Stimulated activated CD8-positive, alpha-beta memory T cell treated with anti-CD3 and anti-CD28 coated beads, Interleukin-12 subunit alpha, Interleukin-12 subunit beta, amount 100 ng/mL, for 4 hours (primary cell): ENCODE results near the gene SLC35B1.

ENCODE experiments used
- DNase-seq: peaks from one replicate; pipeline ENCODE4 v3.0.0-alpha.2; 2020; ENCODE audit warnings: low read depth

Gene SLC35B1, protein sequence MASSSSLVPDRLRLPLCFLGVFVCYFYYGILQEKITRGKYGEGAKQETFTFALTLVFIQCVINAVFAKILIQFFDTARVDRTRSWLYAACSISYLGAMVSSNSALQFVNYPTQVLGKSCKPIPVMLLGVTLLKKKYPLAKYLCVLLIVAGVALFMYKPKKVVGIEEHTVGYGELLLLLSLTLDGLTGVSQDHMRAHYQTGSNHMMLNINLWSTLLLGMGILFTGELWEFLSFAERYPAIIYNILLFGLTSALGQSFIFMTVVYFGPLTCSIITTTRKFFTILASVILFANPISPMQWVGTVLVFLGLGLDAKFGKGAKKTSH

GRCh38 chr17:49707608-49708514 lies at the start of gene SLC35B1:
Gene SLC35B1 (minus strand): TSS chr17:49707964. CDS start chr17:49707833, 131 bp downstream.
- DNase-seq = peak; percentile 96

DNA sequence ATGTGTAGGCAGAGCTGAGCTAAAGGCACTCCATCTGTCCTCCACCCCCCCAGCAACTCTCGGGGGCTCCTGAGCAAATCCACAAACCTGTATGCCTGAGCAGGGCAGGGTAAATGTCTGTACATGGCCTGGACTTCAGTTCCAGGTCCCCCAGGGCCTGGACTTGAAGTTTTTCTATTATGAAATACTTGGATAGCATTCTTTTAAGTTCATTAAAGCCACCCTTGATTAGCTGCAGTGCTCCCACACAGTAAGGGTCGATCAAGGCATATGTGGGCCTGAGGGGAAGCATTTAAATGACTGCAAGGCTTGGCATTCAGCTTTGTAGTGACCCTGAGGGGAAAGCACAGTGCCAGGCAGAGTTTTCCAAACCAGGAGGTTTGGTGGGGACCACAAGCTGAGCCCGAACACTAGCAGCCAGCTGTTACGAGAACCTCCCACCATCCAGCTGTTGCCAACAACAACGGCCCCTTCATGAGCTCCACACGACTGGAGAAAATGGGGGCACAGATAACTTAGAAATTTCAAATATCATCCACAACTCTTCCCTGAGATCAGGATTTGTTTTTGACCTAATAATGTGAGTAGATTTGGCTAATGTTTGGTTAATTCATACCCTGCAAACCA lies 49.5 kb upstream of the SLC35B1 start:
- no peak for DNase-seq

DNA sequence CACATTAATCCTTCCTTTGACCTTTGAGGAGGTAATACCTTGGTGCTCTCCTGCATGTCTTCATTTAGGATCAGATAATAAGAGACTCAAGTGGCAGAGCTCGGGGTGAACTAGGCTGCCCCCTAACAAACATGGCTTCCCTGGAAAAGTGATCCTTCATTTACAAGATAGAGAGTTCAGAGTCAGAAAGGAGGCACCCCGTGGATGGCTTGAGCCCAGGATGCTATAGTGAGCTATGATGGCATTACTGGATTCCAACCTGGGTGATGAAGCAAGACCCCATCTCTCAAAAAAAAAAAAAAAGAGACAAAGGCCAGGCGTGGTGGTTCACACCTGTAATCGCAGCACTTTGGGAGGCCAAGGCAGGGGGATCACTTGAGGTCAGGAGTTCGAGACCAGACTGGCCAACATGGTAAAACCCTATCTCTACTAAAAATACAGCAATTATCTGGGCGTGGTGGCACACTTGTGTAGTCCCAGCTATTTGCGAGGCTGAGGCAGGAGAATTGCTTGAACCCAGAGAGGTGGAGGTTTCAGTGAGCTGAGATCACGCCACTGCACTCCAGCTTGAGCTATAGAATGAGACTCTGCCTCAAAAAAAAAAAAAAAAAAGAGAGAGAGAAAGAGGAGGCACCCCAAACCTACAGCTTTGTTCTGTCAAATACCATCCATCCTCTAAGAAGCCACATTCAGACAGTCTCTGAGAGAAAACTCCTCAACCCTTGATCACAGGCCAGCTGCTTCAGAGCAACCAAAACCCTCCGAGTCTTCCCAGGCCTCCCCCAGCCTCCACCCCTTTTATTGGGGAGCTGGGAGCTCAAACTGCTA lies 48.8 kb upstream of the SLC35B1 start:
- no peak for DNase-seq

DNA sequence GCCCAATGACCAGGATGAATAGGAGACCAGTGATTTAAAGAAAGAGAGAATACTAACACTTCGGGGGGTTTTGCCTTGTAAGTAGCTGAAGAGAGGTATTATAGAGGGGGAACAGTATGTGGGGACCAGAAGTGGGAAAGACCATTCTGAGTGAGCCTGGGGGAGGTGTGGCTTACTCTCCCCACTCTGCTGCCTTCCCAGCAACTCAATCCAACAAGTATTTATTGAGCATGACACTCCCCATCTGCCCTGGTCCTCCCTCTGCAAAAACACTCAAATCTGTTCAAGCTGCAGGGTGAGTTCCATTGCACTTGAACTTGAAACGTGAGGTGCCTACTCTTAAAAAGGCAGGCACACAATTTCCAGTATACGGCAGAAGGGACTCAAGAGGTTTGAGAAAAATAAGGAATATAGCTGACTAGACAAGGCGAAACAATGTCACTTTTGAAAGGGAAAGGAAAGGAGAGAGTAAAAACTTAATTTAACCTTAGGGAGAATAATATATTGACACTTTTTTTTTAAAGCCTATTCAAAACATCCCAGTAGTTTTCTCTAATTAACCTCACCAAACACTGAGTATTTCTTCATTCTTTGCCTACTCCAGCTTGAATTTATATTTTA lies 48.0 kb upstream of the SLC35B1 start:
- no peak for DNase-seq

GRCh38 chr17:49753959-49754391 lies 46.2 kb upstream of the SLC35B1 start:
- no peak for DNase-seq

- no peak for DNase-seq
Observed at GRCh38 chr17:49752508-49752907, 44.7 kb upstream of the SLC35B1 start.

GRCh38 chr17:49749730-49750129 lies 42.0 kb upstream of the SLC35B1 start:
- DNase-seq = no peak

GRCh38 chr17:49748791-49749190 lies 41.0 kb upstream of the SLC35B1 start:
- DNase-seq = peak; percentile 32

- no peak for DNase-seq
Observed at GRCh38 chr17:49748223-49748622, 40.5 kb upstream of the SLC35B1 start.

DNA sequence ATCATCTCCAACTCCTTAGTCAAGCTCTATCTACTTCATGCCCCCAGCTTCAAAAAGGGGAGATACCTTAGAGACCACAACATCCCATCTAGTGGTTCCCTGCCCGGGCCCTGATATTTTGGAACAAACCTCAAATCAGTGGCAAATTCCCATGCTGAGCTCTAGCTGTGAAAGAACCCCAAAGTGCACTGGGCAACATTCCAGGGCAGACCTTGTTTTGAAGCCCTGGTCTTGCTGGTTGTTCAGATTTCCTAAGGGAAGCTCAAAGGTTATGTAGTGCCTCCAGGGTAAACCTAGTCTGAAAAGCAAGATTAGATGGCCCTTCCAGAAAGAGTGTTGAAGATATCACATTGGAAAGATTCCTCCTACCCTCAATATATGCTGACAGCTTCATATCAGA lies 39.9 kb upstream of the SLC35B1 start:
- DNase-seq = no peak

- no peak for DNase-seq
Observed at GRCh38 chr17:49746791-49747490, 39.2 kb upstream of the SLC35B1 start.

DNA sequence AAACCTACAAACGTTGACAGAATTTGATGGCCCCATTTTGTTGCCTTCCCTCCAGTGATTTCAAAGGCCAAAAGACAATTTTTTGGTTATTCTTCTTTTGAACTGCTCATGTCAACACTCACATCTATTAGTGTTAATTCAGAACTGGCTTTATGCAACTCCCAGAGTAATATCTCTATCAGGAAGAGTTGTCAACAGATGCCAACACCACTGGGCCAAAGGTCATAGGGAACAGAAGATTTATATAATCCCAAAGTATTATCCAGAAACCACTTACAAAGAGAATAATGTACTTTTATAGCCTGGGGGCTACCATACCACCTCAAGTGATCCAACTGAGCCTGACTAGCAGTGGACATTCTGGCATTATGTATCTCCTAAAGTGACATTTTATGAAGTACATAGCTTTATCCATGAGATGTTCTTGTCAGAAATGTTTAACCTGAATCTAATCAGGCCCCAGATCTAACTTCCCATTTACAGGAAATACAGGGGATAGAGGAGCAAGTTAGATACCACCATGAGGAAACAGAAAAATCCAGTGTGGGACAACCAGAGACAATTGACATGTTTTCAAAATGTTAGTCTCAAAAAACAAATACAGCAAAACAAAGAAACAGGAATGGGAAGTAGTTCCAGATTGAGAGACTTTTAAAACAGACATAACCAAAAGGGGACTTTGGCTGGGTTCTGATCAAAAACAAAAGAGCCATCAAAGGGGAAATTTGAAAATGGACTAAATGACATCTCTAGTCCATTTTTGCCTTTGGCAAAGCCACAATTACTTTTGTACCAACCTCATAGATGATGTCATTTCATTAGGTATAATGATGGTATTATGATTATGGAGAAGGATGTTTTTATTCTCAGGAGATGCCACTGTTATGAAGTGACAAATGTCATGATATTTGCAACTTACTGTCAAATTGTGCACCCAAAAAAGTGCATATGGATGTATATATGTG lies 37.7 kb upstream of the SLC35B1 start:
- no peak for DNase-seq

GRCh38 chr17:49742166-49742638 lies 34.4 kb upstream of the SLC35B1 start:
- no peak for DNase-seq

- DNase-seq = no peak
Observed at GRCh38 chr17:49741692-49742076, 33.9 kb upstream of the SLC35B1 start.

DNA sequence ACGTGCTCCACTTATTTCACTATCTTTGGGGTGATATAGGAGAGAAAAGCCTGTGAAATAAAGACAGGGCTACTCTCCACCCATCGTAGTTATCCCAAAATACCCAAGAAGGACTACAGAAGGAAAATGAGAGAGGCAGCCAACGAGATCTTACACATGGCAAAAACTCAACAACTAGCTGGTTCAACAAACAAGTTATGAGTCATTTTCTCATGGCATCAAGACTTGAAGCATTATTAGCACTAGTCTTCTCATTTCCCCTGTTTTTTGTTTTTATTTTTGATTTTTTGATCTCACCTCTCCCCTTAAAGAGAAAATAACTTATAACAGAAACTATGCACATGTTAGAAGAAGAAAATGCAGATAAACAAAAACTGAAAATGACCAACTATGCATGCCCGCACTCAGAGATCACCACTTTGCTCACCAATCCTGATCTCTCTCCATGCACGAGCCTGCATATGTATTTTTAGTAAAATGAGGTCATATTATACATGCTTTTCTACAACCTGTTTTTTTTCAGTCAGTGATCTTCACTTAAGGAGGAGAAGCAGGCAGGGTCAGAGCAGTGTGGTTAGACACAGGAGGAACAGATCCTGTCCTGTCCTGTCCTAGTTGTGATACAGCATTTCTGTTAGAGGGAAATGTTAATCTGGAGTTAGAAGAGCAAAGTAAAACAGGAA lies 33.4 kb upstream of the SLC35B1 start:
- no peak for DNase-seq

GRCh38 chr17:49739641-49740271 lies 32.0 kb upstream of the SLC35B1 start:
- peak; percentile 80 for DNase-seq

GRCh38 chr17:49738456-49739163 lies 30.8 kb upstream of the SLC35B1 start:
- DNase-seq = no peak
